ENCODE data around the gene RHBDD2.

- TF ChIP-seq RAD51 (IDR thresholded peaks at IDR 0.05; ENCODE audit: borderline replicate concordance, low read depth) (no peak), CTBP1 (IDR thresholded peaks at IDR 0.05; ENCODE audit: borderline replicate concordance) (peak; percentile 89), CTCF (IDR thresholded peaks at IDR 0.05 in 2 of 3, conservative IDR thresholded peaks at IDR 0.05 in 1 of 3; ENCODE audit: insufficient read depth in 2 of 3, low read depth in 1 of 3, low read length in 3 of 3) (peak in 2 of 3 experiments; percentile 24 to 27; a peak in 3 of 6 replicates), ATF2 (CRISPR knock-in tag; IDR thresholded peaks at IDR 0.05) (no peak), ZBTB17 (CRISPR knock-in tag; IDR thresholded peaks at IDR 0.05) (peak; percentile 62; the same call in 1 of the 2 replicates), ARNT (IDR thresholded peaks at IDR 0.05) (no peak), ZBTB43 (CRISPR knock-in tag; IDR thresholded peaks at IDR 0.05) (no peak), USF1 (CRISPR knock-in tag; IDR thresholded peaks at IDR 0.05) (no peak), ZKSCAN1 (IDR thresholded peaks at IDR 0.05; ENCODE audit: low read depth, low read length) (no peak), TBP (optimal IDR thresholded peaks at IDR 0.05; ENCODE audit: low read depth, low read length) (peak; percentile 37), TSHZ1 (CRISPR knock-in tag; IDR thresholded peaks at IDR 0.05) (no peak), ZNF740 (CRISPR knock-in tag; IDR thresholded peaks at IDR 0.05) (peak; percentile 94), ZNF740 (tag; IDR thresholded peaks at IDR 0.05) (peak; percentile 23 to 100; a peak in 2 of 4 replicates)
Observed at GRCh38 chr7:75878769-75879611, at the start of gene RHBDD2.

Measured in K562 (cell line).